Neural cell (in vitro differentiated cells): ENCODE data around the gene MAP2. TPM values are rescaled to one million over a fixed set of nuclear protein-coding genes. Genes with fewer than 3 reads are reported as not detected.
"Not testable (repeated sequence)": the region's sequence is repeated elsewhere in the genome, so short reads cannot be mapped to it uniquely, and the experiment has no call there.

Experiments
- H2AFZ ChIP-seq: fragments of 200-600, 300-800 bp; sonication (generic), shearing (Covaris generic); 2 replicates; pipeline ENCODE4 v1.6.0; 2014; ENCODE audit warnings: low read depth, mild to moderate bottlenecking, antibody characterized with exemption, low read length, moderate library complexity
- H3F3A ChIP-seq: fragments of 200-600 bp; shearing (Covaris generic); 2 replicates; pipeline ENCODE4 v1.6.1; 2016; ENCODE audit warnings: mild to moderate bottlenecking, moderate library complexity, mixed read lengths, antibody characterized with exemption, low read length; ENCODE audit not compliant: insufficient read depth, poor library complexity, severe bottlenecking
- H3K27ac ChIP-seq: fragments of 200-600, 300-800 bp; sonication (generic), shearing (Covaris generic); 2 replicates; pipeline ENCODE4 v1.5.1; 2014; ENCODE audit warnings: mild to moderate bottlenecking, low read length, moderate library complexity
- H3K27me3 ChIP-seq: fragments of 300-800, 200-600 bp; sonication (generic), shearing (Covaris generic); 2 replicates; pipeline ENCODE4 v1.6.0; 2014; ENCODE audit warnings: mild to moderate bottlenecking, low read depth, low read length, moderate library complexity; ENCODE audit not compliant: insufficient read depth
- H3K36me3 ChIP-seq: fragments of 300-800, 200-600 bp; sonication (generic), shearing (Covaris generic); 2 replicates; pipeline ENCODE4 v1.5.1; 2014; ENCODE audit warnings: mild to moderate bottlenecking, antibody characterized with exemption, low read length, moderate library complexity; ENCODE audit not compliant: insufficient read depth
- H3K4me2 ChIP-seq: fragments of 300-800, 200-600 bp; sonication (generic), shearing (Covaris generic); 2 replicates; pipeline ENCODE4 v1.6.0; 2014; ENCODE audit warnings: mild to moderate bottlenecking, low read length
- H3K4me3 ChIP-seq: fragments of 300-800, 200-600 bp; sonication (generic), shearing (Covaris generic); 2 replicates; pipeline ENCODE4 v1.5.1; 2014; ENCODE audit warnings: mild to moderate bottlenecking, low read length, moderate library complexity
- H3K79me2 ChIP-seq: fragments of 200-600 bp; shearing (Covaris generic); replicated peaks from 2 replicates; pipeline ENCODE4 v1.6.0; 2014; ENCODE audit warnings: mild to moderate bottlenecking, low read length, moderate library complexity; ENCODE audit not compliant: insufficient read depth
- H3K9ac ChIP-seq: fragments of 300-800, 200-600 bp; sonication (generic), shearing (Covaris generic); 2 replicates; pipeline ENCODE4 v1.6.1; 2016; ENCODE audit warnings: mild to moderate bottlenecking, low read length, mixed read lengths
- H3K9me2 ChIP-seq: fragments of 200-600 bp; shearing (Covaris generic); 2 replicates; pipeline ENCODE4 v1.6.1; 2016; ENCODE audit warnings: mild to moderate bottlenecking, low read length, mixed read lengths; ENCODE audit not compliant: insufficient read depth
- H3K9me3 ChIP-seq: fragments of 200-600, 300-800 bp; sonication (generic), shearing (Covaris generic); 2 replicates; pipeline ENCODE4 v1.6.1; 2016; ENCODE audit warnings: mild to moderate bottlenecking, mixed run types, low read length, moderate library complexity, mixed read lengths
- H4K20me1 ChIP-seq: fragments of 200-600 bp; shearing (Covaris generic); 2 replicates; pipeline ENCODE4 v1.6.1; 2016; ENCODE audit warnings: mild to moderate bottlenecking, mixed run types; ENCODE audit not compliant: insufficient read depth
- EP300 ChIP-seq: fragments of 450-650 bp; conservative IDR thresholded peaks from 2 replicates; pipeline ENCODE4 v1.6.1; 2014; ENCODE audit warnings: antibody characterized with exemption, mild to moderate bottlenecking, moderate library complexity; ENCODE audit not compliant: poor library complexity, severe bottlenecking
- EZH2 ChIP-seq: fragments of 200-600, 300-800 bp; shearing (Covaris generic), sonication (generic); IDR thresholded peaks from 2 replicates; pipeline ENCODE4 v1.6.1; 2014; ENCODE audit warnings: antibody characterized with exemption, low read length, borderline replicate concordance, mild to moderate bottlenecking; ENCODE audit not compliant: insufficient read depth, poor library complexity, severe bottlenecking
- MXI1 ChIP-seq: fragments of 450-650 bp; conservative IDR thresholded peaks from 2 replicates; pipeline ENCODE4 v1.6.1; 2014; ENCODE audit warnings: antibody characterized with exemption, mild to moderate bottlenecking; ENCODE audit not compliant: poor library complexity, severe bottlenecking
- POLR2AphosphoS5 ChIP-seq: IDR thresholded peaks from 2 replicates; pipeline ENCODE4 v1.6.1; 2012
- RAD21 ChIP-seq: fragments of 450-650 bp; conservative IDR thresholded peaks from 2 replicates; pipeline ENCODE4 v1.6.1; 2014; ENCODE audit warnings: antibody characterized with exemption, mild to moderate bottlenecking, moderate library complexity
- SMC3 ChIP-seq: fragments of 450-650 bp; conservative IDR thresholded peaks from 2 replicates; pipeline ENCODE4 v1.6.1; 2014; ENCODE audit warnings: antibody characterized with exemption, mild to moderate bottlenecking, moderate library complexity; ENCODE audit not compliant: poor library complexity
- TAF1 ChIP-seq: IDR thresholded peaks from 2 replicates; pipeline ENCODE4 v1.6.1; 2012; ENCODE audit warnings: low read depth
- polyA plus RNA-seq: library from polyadenylated mRNA; depleted of rRNA; stranded (reverse); fragments of >200 nt; gene quantifications from 2 replicates; pipeline ENCODE4 v1.2.3, GENCODE V29; 2014
- TF ChIP-seq, protein P1 (sequence below): fragments of 450-650 bp; IDR thresholded peaks from 2 replicates; pipeline ENCODE4 v1.5.1; 2014; ENCODE audit warnings: antibody characterized with exemption, mild to moderate bottlenecking, moderate library complexity; ENCODE audit not compliant: poor library complexity, severe bottlenecking
- TF ChIP-seq, protein P2 (sequence below): IDR thresholded peaks from 2 replicates; pipeline ENCODE4 v1.6.1; 2012; ENCODE audit warnings: borderline replicate concordance

Gene MAP2
- polyA plus RNA-seq, 1 donor from 2014 or later = 450 TPM

GRCh38 chr2:209593930-209594329 lies 170.1 kb downstream of the MAP2 start:
- Histone ChIP-seq H3K27ac (no peak overlapping the region), H4K20me1 (peaks cover 30% of the 10 kb centered on the region), H3K36me3 (peaks cover 19% of the 10 kb centered on the region), H3K9me2 (no peaks in the 10 kb centered on the region), H2AFZ (no peak overlapping the region), H3K4me3 (no peak overlapping the region), H3K4me2 (no peak overlapping the region), H3F3A (peaks cover 7% of the 10 kb centered on the region), H3K9ac (no peak overlapping the region), H3K79me2 (peaks cover 81% of the 10 kb centered on the region), H3K27me3 (no peaks in the 10 kb centered on the region), H3K9me3 (no peaks in the 10 kb centered on the region)
- TF ChIP-seq RAD21 = no peak
- TF ChIP-seq EP300 = no peak
- no peak for TF ChIP-seq SMC3
- TF ChIP-seq, protein P1, sequence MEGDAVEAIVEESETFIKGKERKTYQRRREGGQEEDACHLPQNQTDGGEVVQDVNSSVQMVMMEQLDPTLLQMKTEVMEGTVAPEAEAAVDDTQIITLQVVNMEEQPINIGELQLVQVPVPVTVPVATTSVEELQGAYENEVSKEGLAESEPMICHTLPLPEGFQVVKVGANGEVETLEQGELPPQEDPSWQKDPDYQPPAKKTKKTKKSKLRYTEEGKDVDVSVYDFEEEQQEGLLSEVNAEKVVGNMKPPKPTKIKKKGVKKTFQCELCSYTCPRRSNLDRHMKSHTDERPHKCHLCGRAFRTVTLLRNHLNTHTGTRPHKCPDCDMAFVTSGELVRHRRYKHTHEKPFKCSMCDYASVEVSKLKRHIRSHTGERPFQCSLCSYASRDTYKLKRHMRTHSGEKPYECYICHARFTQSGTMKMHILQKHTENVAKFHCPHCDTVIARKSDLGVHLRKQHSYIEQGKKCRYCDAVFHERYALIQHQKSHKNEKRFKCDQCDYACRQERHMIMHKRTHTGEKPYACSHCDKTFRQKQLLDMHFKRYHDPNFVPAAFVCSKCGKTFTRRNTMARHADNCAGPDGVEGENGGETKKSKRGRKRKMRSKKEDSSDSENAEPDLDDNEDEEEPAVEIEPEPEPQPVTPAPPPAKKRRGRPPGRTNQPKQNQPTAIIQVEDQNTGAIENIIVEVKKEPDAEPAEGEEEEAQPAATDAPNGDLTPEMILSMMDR = no peak
- TF ChIP-seq TAF1 = no peak
- TF ChIP-seq, protein P2, sequence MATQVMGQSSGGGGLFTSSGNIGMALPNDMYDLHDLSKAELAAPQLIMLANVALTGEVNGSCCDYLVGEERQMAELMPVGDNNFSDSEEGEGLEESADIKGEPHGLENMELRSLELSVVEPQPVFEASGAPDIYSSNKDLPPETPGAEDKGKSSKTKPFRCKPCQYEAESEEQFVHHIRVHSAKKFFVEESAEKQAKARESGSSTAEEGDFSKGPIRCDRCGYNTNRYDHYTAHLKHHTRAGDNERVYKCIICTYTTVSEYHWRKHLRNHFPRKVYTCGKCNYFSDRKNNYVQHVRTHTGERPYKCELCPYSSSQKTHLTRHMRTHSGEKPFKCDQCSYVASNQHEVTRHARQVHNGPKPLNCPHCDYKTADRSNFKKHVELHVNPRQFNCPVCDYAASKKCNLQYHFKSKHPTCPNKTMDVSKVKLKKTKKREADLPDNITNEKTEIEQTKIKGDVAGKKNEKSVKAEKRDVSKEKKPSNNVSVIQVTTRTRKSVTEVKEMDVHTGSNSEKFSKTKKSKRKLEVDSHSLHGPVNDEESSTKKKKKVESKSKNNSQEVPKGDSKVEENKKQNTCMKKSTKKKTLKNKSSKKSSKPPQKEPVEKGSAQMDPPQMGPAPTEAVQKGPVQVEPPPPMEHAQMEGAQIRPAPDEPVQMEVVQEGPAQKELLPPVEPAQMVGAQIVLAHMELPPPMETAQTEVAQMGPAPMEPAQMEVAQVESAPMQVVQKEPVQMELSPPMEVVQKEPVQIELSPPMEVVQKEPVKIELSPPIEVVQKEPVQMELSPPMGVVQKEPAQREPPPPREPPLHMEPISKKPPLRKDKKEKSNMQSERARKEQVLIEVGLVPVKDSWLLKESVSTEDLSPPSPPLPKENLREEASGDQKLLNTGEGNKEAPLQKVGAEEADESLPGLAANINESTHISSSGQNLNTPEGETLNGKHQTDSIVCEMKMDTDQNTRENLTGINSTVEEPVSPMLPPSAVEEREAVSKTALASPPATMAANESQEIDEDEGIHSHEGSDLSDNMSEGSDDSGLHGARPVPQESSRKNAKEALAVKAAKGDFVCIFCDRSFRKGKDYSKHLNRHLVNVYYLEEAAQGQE = no peak
- TF ChIP-seq EZH2 = no peak

- H3K4me2 ChIP-seq = no peak overlapping the region
- H3K4me3 ChIP-seq = no peak overlapping the region
- H2AFZ ChIP-seq = no peak overlapping the region
- H3K9ac ChIP-seq = no peak overlapping the region
- TF ChIP-seq, protein P2 = no peak
- TF ChIP-seq POLR2AphosphoS5 = no peak
- TF ChIP-seq RAD21 = no peak
- no peak for TF ChIP-seq TAF1
- no peak for TF ChIP-seq EZH2
- TF ChIP-seq, protein P1 = no peak
- no peak for TF ChIP-seq MXI1
- no peak for TF ChIP-seq SMC3
- TF ChIP-seq EP300 = no peak
- peaks cover 27% of the 10 kb centered on the region for H4K20me1 ChIP-seq
- H3K36me3 ChIP-seq = peaks cover 34% of the 10 kb centered on the region
- H3K9me3 ChIP-seq = no peaks in the 10 kb centered on the region
- peaks cover 7% of the 10 kb centered on the region for H3F3A ChIP-seq
- no peaks in the 10 kb centered on the region for H3K9me2 ChIP-seq
- H3K27ac ChIP-seq = no peak overlapping the region
- no peaks in the 10 kb centered on the region for H3K27me3 ChIP-seq
- H3K79me2 ChIP-seq = peaks cover 82% of the 10 kb centered on the region
These were observed 172.4 kb downstream of the MAP2 start for GRCh38 chr2:209596262-209596661.

DNA sequence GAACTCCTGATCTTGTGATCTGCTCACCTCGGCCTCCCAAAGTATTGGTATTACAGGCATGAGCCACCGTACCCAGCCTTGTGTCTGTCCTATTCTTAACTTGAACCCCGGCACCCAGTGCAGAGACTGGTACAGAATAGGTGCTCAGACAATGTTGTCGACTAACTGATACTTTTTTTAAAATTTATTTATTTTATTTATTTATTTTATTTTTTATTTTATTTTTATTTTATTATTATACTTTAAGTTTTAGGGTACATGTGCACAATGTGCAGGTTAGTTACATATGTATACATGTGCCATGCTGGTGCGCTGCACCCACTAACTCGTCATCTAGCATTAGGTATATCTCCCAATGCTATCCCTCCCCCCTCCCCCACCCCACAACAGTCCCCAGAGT lies 174.4 kb downstream of the MAP2 start:
- not testable (repeated sequence) for H3F3A ChIP-seq, H2AFZ ChIP-seq, H3K9me3 ChIP-seq, H3K4me2 ChIP-seq, H3K27me3 ChIP-seq, H3K27ac ChIP-seq, H3K9me2 ChIP-seq, H3K9ac ChIP-seq, H3K4me3 ChIP-seq
- peaks cover 25% of the 10 kb centered on the region for H4K20me1 ChIP-seq
- peaks cover 36% of the 10 kb centered on the region for H3K36me3 ChIP-seq
- peaks cover 82% of the 10 kb centered on the region for H3K79me2 ChIP-seq
